Heart left ventricle (tissue), 16 donors: Measurements from ENCODE around the gene NAA38. TPM values are rescaled to one million over a fixed set of nuclear protein-coding genes. Genes with fewer than 3 reads are reported as not detected.
"Not testable (repeated sequence)": the region's sequence is repeated elsewhere in the genome, so short reads cannot be mapped to it uniquely, and the experiment has no call there.

ENCODE experiments used
- ATAC-seq, 4 donors: fragments of 200-7000 bp; cut with Tn5 transposase; one replicate each; pipeline ENCODE4 v1.9.1; 2020 to 2022; ENCODE audit warnings: moderate library complexity in 4 of 4, mild to moderate bottlenecking in 3 of 4, moderate number of reproducible peaks in 1 of 4
- DNase-seq, 5 donors: peaks; one replicate each; pipeline ENCODE4 v3.0.0-alpha.2; 2020
- H3K27ac ChIP-seq, 12 donors: fragments of 200-600 bp; sonication (generic) in 4 of 12; one replicate each; pipeline versions ENCODE4 v1.5.0 to v1.8.0; 2016 to 2022; ENCODE audit warnings: mild to moderate bottlenecking in 2 of 12
- H3K27me3 ChIP-seq, 9 donors: fragments of 200-600 bp; sonication (generic) in 2 of 9; one replicate each; pipeline versions ENCODE4 v1.5.1 to v1.8.0; 2016 to 2022; ENCODE audit warnings: mild to moderate bottlenecking in 3 of 9
- H3K36me3 ChIP-seq, 9 donors: fragments of 200-600 bp; sonication (generic) in 2 of 9; one replicate each; pipeline versions ENCODE4 v1.5.0 to v1.8.0; 2018 to 2022; ENCODE audit warnings: mild to moderate bottlenecking in 2 of 9
- H3K4me1 ChIP-seq, 12 donors: fragments of 200-600 bp; sonication (generic) in 4 of 12; one replicate each; pipeline versions ENCODE4 v1.5.0 to v1.8.0; 2016 to 2022; ENCODE audit warnings: mild to moderate bottlenecking in 3 of 12
- H3K4me3 ChIP-seq, 12 donors: fragments of 200-600 bp; sonication (generic) in 4 of 12; one replicate each; pipeline versions ENCODE4 v1.5.0 to v1.8.0; 2017 to 2022; ENCODE audit warnings: mild to moderate bottlenecking in 9 of 12, moderate library complexity in 4 of 12
- H3K9me3 ChIP-seq, 12 donors: fragments of 200-600 bp; sonication (generic) in 4 of 12; one replicate each; pipeline versions ENCODE4 v1.5.0 to v1.8.0; 2016 to 2022; ENCODE audit warnings: mild to moderate bottlenecking in 1 of 12
- CTCF ChIP-seq, 12 donors: fragments of 200-600 bp; sonication (generic) in 4 of 12; IDR thresholded peaks; one replicate each; pipeline versions ENCODE4 v1.5.0 to v1.8.0; 2018 to 2022; ENCODE audit warnings: antibody characterized with exemption in 12 of 12, mild to moderate bottlenecking in 5 of 12
- POLR2A ChIP-seq, 2 donors: fragments of 450-650 bp; IDR thresholded peaks; one replicate each; pipeline ENCODE4 v1.6.1; 2017; ENCODE audit warnings: antibody characterized with exemption in 2 of 2, mild to moderate bottlenecking in 2 of 2, moderate library complexity in 2 of 2
- WGBS, 4 donors: extraction: QIAGEN DNeasy Blood & Tissue Kit in 2 of 4; methylation state at CpG; one replicate each; pipeline versions ENCODE4 v1.1.5 to v1.1.7; 2013 to 2018; 5-methylcytosine and 5-hydroxymethylcytosine counted together
- intact Hi-C, 10 donors: fragments of 100-400 bp; cut with DNase I; formaldehyde crosslinking; loops; one replicate each; pipeline versions ENCODE4 v1.11.1 to v1.14.2; 2022
- polyA plus RNA-seq, 2 donors: library from polyadenylated mRNA; stranded (reverse); fragments of 200-250 nt; gene quantifications; one replicate each; pipeline ENCODE4 v1.2.3, GENCODE V29; 2013
- total RNA-seq, 9 donors: library from RNA; depleted of rRNA in 2 of 9; stranded (reverse); fragments of >200 nt in 2 of 9; fragmentation: NEBNext Ultra II Directional in 3 of 9; extraction: Animal tissue kit (Norgen Biotek cat#: 25700) in 3 of 9; gene quantifications; one replicate each; pipeline versions ENCODE4 v1.1.0 to v1.2.4, GENCODE V29; 2016 to 2023
- donor health status: ischemic (EF 13 %, LVEDD 7.1; RV severe dilation, severe dysfunction).
- donor health status: healthy with polysubstance abuse.
- donor health status: DM: no; HTN: yes; CAD: no.
- donor health status: DM: no; HTN: no; CAD: no.
- donor health status: ischemic (EF 25% LVEDD 6.9; RV normal size, moderate dysfunction).
- donor health status: ischemic (EF 25% LVEDD 5.7; RV mildly dilated, moderate dysfunction).
- donor health status: healthy.
- donor health status: DM: yes; HTN: yes; CAD: no.
- donor health status: ischemic (EF 35%, LVEDD 5.7; RV mildly dilated, moderate dysfunction).
- donor health status: nonischemic (EF 11% LVEDD 7.7; RV severe dilation, severe dysfunction).
- donor health status: DM: yes; HTN: yes; CAD: no.
- donor health status: PGD.
- donor health status: ischemic (EF 29% LVEDD 5.4; RV normal size, mild dysfunction).
- donor health status: nonischemic (EF 23%, LVEDD 6.1; RV moderate dilation, normal function).

Gene NAA38
- total and polyA plus RNA-seq, 11 donors: 60.9 to 179 (median 74.2) TPM

- no peak for ATAC-seq
- H3K27me3 ChIP-seq: no peaks in the 10 kb centered on the region
- TF ChIP-seq CTCF (IDR thresholded peaks at IDR 0.05) (no peak), POLR2A (IDR thresholded peaks at IDR 0.05) (no peak)
- H3K4me1 ChIP-seq: no peaks in the 10 kb centered on the region
- 82 to 91% (median 85%) methylated on average over 9 of the region's 9 CpGs for WGBS, 4 donors
- intact Hi-C loops: loop anchor here in 4 of 10 donors (5.0 to 10.0 kb wide), 3 partner anchors 35 to 217 kb away; partner anchors contain the start of gene ALOX15B (in 1 of the 4)
- no peak overlapping the region for H3K4me3 ChIP-seq
- H3K36me3 ChIP-seq: no peaks in the 10 kb centered on the region
- H3K27ac ChIP-seq: no peak overlapping the region
- DNase-seq: no peak
- no peaks in the 10 kb centered on the region for H3K9me3 ChIP-seq
Measured at GRCh38 chr17:7817643-7817964, 39.8 kb downstream of the NAA38 start.

GRCh38 chr17:7816926-7817642, 40.3 kb downstream of the NAA38 start:
- TF ChIP-seq POLR2A (IDR thresholded peaks at IDR 0.05) (no peak), CTCF (IDR thresholded peaks at IDR 0.05) (no peak)
- intact Hi-C loops: loop anchor here in 4 of 10 donors (5.0 to 10.0 kb wide), 3 partner anchors 35 to 218 kb away; partner anchors contain the start of gene ALOX15B (in 1 of the 4)
- no peak overlapping the region for H3K27ac ChIP-seq
- DNase-seq (no peak), ATAC-seq (no peak)
- H3K4me3 ChIP-seq: no peak overlapping the region
- no peaks in the 10 kb centered on the region for H3K9me3 ChIP-seq
- no peaks in the 10 kb centered on the region for H3K4me1 ChIP-seq
- H3K27me3 ChIP-seq: no peaks in the 10 kb centered on the region
- 62 to 68% (median 62%) methylated on average over 10 of the region's 10 CpGs for WGBS, 4 donors
- no peaks in the 10 kb centered on the region for H3K36me3 ChIP-seq

GRCh38 chr17:7814969-7815368, 42.4 kb downstream of the NAA38 start:
- H3K4me1 ChIP-seq: no peaks in the 10 kb centered on the region
- WGBS, 4 donors: 91 to 94% (median 93%) methylated on average over 5 of the region's 5 CpGs
- no peak overlapping the region for H3K4me3 ChIP-seq
- H3K36me3 ChIP-seq: no peaks in the 10 kb centered on the region
- intact Hi-C loops: loop anchor here in 4 of 10 donors (5.0 to 10.0 kb wide), 3 partner anchors 37 to 220 kb away; partner anchors contain the start of gene ALOX15B (in 1 of the 4)
- ATAC-seq (no peak), DNase-seq (no peak)
- TF ChIP-seq POLR2A (IDR thresholded peaks at IDR 0.05) (no peak), CTCF (IDR thresholded peaks at IDR 0.05) (no peak)
- H3K27ac ChIP-seq: no peak overlapping the region
- H3K9me3 ChIP-seq: no peaks in the 10 kb centered on the region
- no peaks in the 10 kb centered on the region for H3K27me3 ChIP-seq

GRCh38 chr17:7811251-7811650, 46.1 kb downstream of the NAA38 start:
- Histone ChIP-seq H3K27me3 (peaks cover 0 to 5% (median 0%) of the 10 kb centered on the region in 9 donors), H3K27ac (no peak overlapping the region), H3K9me3 (no peaks in the 10 kb centered on the region), H3K4me3 (no peak overlapping the region), H3K36me3 (no peaks in the 10 kb centered on the region), H3K4me1 (no peaks in the 10 kb centered on the region)
- 76 to 85% (median 77%) methylated on average over 3 of the region's 3 CpGs for WGBS, 4 donors
- ATAC-seq: no peak
- intact Hi-C loops: loop anchor here in 2 of 10 donors (10.0 kb wide), 2 partner anchors 66 to 224 kb away; partner anchors contain the start of gene ALOX15B (in 1 of the 2)
- TF ChIP-seq CTCF (IDR thresholded peaks at IDR 0.05) (no peak), POLR2A (IDR thresholded peaks at IDR 0.05) (no peak)
- DNase-seq: no peak

GRCh38 chr17:7809791-7810343, 47.5 kb downstream of the NAA38 start:
- WGBS, 4 donors: 69 to 82% (median 76%) methylated on average over 9 of the region's 9 CpGs
- H3K4me1 ChIP-seq, H3K4me3 ChIP-seq, ATAC-seq, H3K9me3 ChIP-seq, H3K36me3 ChIP-seq, DNase-seq, H3K27me3 ChIP-seq, H3K27ac ChIP-seq: not testable (repeated sequence)
- intact Hi-C loops: loop anchor here in 2 of 10 donors (10.0 kb wide), 2 partner anchors 65 to 225 kb away; partner anchors contain the start of gene ALOX15B (in 1 of the 2)
